HL-60/S4 (cell line): ENCODE measurements around the gene OR7D2.

ENCODE experiments used
- in situ Hi-C: fragments of 300-500 bp; cut with MboI; formaldehyde crosslinking; loops from 2 replicates; pipeline ENCODE4 v1.14.3; 2022; ENCODE audit warnings: low sequenced_read_pairs

Gene OR7D2

DNA sequence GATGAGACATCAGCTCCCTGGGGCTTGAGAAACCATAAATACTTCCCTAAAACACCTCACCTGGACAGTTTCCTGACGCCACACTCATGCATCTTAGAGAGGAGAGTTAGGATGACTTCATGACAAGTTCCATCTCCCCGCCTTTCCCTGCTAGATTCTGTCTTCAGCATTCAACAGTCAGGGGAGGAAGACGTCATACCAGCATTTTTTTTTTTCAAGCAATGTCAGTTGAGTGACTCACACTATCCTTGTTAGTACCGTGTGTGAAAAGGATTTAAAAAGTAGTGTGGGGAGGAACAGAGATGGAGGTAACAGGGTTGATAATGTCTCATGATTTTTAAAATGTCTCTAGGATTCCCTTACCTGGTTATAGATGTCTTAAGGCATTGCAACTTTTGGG, at the start of gene OR7D2:
TSS of gene OR7D2 (plus strand) at position 79 of the 400 bp plus-strand sequence. CDS start 6,803 bp downstream, outside the sequence.
- in situ Hi-C loops: no loop called here

DNA sequence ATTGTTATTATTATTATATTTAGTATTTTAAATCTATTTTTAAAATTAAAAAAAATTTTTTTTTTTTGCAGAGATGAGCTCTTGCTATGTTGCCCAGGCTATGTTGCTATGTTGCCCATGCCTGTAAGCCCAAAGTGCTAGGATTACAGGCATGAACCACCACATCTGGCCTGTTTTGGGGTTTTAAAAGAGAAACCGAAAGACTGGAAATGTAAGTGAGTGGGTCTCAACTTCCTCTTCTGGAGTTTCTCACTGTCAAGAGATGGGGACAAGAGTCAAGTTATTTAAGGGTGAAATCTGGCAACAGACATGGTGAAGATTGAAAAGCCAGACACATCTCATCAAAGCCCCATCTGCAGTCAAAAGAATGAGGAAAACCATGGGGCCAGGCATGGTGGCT, 47.8 kb upstream of the OR7D2 start:
- in situ Hi-C loops: loop anchor here (10.0 kb wide), 1 partner anchor 664 kb away; no protein-coding TSS in a partner anchor

DNA sequence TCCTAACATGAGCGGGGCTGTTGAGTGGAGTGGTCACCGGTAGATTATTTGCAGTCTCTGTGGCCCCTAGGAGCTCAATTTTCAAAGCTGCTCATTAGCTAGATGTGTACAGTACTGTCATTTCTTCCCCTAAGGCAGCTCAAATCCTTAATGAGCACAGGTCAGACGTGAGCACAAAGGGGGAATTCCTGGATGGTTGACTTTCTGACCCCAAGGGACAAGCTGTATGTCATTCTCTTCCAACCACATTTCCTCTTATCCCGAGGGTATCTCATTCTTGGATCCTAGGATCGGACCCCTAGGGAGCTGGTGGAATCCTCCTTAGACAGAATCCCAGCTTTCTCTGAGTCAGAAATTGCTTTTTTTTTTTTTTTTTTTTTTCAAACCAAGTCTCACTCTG, 46.4 kb upstream of the OR7D2 start:
- in situ Hi-C loops: loop anchor here (10.0 kb wide), 1 partner anchor 662 kb away; no protein-coding TSS in a partner anchor

DNA sequence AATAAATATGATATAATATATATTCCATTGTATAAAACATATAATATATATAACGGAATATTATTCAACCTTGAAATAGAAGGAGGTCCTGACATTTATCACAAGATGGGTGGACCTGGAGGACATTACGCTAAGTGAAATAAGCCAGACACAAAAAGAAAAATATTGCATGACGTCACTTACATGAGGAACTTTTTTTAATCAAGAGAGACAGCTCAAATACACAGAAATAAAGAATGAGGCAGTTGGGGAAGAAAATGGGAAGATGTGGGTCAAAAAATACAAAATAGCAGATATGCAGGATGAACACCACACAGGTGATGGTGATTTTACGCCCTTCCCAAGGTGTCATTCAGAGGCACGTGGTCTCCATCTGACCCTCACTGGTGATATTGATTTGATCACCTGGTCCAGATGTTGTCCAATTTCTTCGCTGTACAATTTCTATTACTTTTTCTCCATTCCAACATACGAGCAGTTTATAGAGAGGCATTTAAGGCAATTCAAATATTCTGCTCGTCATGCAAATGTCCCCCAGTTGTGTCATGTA, 39.1 kb upstream of the OR7D2 start:
- in situ Hi-C loops: loop anchor here (10.0 kb wide), 1 partner anchor 655 kb away; no protein-coding TSS in a partner anchor

GRCh38 chr19:9140159-9140874, 38.5 kb upstream of the OR7D2 start, which contains the start of gene ZNF317:
TSS of gene ZNF317 (plus strand) at chr19:9140397. CDS start at chr19:9156017, 15,620 bp downstream.
- in situ Hi-C loops: no loop called here

GRCh38 chr19:9144920-9145319, 33.9 kb upstream of the OR7D2 start:
- in situ Hi-C loops: no loop called here

GRCh38 chr19:9146882-9147281, 31.9 kb upstream of the OR7D2 start:
- in situ Hi-C loops: no loop called here

DNA sequence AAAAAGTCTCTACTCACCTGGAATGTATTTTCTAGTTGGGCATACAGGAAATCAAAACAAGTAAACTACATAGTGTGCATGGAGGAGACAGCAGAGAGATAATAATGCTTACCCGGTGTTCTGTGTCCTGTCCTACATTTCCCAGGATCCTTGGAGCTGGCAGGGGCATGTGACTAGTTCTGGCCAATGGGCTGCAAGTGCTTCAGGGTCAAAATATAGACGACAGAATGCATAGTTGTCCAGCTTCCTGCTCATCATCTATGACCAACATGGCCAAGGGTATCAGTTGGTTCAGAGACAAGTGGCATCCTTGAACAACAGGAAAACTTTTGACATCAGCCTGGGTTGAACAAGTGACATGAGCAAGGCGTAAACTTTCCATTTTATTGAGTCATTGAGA, 30.1 kb upstream of the OR7D2 start:
- in situ Hi-C loops: no loop called here

DNA sequence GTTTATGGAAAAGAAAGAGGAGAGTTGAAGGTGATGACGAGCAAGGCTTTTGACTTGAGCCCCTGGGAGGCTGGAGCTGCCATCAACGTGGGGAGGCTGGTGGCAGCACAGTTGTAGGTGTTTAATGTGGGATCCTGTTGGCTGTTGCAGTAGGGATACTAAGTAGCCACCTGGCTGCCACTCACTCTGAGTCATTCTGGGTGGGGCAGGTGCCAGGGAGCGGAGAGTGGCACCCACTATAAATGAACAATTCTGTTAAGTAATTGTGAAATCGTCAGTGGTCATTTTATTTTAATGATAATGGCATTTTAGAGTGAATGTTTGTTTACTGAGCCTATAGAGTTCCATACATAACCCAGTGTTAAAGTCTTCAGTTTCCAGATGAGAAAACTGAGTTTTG, 28.8 kb upstream of the OR7D2 start:
- in situ Hi-C loops: no loop called here

DNA sequence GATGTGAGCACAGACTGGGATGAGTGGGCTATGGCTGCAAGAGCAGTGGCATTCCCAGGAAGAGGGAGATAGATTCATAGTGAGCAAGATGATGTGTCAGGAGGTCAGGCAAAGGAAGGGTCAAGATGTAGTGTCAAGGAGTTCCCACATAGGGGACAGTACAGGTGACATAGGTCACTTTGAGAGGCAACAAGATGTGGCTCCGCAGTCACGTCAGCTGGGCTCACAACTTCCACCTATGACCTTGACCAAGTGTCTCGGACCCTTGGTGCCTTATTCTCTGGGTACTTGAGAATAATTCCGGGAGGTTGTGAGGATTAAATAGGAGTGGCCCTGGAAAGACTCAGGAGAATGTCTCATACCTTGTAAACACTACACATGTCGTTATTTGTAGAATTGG, 28.1 kb upstream of the OR7D2 start:
- in situ Hi-C loops: no loop called here

DNA sequence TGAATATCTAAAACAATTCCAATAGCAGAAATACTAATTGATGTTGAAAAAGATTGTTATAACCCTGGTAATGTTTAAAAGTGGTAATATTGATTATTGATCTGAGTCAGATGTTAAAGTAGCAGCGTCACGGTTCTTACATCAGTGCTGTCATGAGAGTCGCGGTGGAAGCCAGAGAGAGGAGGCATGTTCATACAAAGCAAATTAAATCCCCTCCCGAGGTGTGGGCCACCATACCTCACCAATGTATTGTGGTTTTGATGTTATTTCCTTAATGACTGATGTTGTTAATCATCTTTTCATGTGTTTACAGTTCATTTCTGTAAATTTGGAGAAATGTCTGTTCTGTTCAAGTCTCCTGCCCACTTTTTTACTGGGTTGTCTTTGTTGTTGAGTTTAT, 27.4 kb upstream of the OR7D2 start:
- in situ Hi-C loops: no loop called here

DNA sequence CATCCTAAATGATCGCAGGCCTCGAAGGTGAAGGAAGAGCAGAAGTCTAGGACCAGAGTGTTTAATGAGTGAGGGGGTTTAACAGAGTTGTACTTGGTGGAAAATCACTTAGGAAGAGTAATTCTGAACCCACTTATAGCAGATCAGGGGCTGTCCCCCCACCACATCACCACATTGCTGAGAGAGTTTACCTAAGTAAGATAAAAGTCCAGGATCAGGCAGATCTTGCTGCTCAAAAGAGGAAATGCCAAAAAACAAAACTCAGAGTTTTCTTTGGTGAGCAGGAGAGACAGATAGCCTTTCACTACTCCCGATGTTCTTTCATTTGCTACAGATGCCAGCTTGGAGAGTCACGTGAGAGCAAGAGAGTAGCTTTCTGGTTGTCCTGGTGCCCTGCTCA, 23.2 kb upstream of the OR7D2 start:
- in situ Hi-C loops: no loop called here

- in situ Hi-C loops: no loop called here
These were observed 22.5 kb upstream of the OR7D2 start for GRCh38 chr19:9156304-9156703.

DNA sequence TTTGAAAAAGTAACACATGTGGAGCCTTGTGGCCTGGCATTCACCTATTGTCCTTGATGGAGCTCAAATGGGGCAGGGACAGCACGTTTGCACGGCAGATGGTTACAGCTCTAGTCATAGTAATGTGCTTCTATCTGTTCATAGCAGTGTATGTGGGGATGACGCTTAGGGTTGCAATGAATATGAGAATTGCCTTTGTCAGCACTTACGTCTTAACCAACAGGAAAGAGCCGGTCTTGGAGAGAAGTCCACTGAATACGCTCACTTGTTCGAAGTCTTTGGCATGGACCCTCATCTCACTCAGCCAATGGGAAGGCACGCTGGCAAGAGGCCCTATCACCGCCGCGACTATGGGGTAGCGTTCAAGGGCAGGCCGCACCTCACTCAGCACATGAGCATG, 18.9 kb upstream of the OR7D2 start:
- in situ Hi-C loops: no loop called here

- in situ Hi-C loops: no loop called here
These were observed 17.4 kb upstream of the OR7D2 start for GRCh38 chr19:9161427-9161826.

GRCh38 chr19:9165261-9165660, 13.5 kb upstream of the OR7D2 start:
- in situ Hi-C loops: no loop called here

DNA sequence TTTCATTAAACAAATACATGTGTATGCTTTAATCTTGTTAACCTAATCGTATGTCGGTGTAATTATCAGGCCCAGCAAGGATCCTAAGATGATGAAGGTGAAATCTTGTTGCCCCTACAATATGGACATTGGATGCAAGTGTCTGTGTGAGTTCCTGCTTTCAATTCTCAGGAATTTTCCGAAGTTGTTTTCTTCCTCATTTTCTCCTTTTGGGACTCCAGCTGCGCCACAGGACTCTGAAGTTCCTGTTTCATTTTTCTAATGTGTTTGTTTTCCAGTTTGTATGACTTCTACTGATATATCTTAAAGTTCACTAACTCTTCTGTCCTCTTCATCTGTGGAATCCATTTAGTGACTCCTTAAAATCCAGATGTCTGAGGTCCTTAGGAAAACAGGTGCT, 11.9 kb upstream of the OR7D2 start:
- in situ Hi-C loops: no loop called here

GRCh38 chr19:9171393-9171991, 7.3 kb upstream of the OR7D2 start:
- in situ Hi-C loops: no loop called here

- in situ Hi-C loops: no loop called here
These were observed 3.5 kb upstream of the OR7D2 start for GRCh38 chr19:9175326-9175725.

DNA sequence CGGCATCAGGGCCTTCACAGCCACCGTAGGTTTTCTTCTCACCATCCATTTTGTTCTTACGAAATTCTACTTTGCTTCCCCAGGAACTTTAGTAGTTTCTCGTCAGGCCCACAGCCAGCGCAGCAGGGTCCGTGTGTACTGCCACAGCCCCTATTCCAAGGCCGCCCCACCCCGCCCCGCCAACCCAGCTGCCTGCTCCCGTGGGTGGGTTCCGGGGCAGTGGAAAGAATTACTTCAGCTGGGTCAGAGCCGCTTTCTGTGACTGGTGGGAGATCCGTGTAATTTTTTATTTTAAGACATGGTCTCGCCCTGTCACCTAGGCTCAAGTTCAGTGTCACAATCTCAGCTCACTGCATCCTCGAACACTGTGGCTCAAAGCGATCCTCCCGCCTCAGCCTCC, 4.2 kb downstream of the OR7D2 start:
- in situ Hi-C loops: no loop called here

DNA sequence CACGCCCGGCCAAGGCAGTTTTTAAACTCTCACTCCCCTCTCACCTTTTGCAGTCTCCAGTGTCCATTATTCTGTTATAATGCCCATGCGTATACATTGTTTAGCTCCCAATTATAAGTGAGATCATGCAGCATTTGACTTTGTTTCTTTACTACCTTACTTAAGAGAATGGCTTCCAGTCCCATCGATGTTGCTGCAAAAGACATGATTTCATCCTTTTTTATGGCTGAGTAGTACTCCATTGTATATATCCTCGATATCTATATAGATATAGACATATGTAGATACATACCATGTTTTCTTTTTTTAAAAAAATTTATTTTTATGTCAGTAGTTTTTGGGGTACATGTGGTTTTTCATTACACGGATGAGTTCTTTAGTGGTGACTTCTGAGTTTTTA, 8.4 kb downstream of the OR7D2 start:
- in situ Hi-C loops: no loop called here

DNA sequence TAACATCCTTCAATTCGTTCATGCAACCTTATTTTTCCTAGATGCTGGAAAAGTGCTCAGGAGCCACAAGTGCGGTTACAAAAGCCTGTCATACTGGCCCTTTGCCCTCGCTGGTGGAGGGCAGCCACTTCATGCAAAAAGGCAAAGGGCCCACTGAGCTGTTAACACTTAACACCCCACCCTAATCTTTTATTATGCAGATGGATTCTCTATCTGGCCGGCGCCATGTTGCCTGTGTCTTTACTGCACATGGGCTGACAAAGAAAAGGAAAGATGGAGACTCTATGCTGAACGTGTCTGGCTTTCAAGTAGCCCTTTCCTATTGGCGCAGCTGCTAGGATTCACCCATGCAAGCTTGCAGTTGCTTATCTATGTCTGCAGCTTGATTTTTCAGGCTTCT, 10.8 kb downstream of the OR7D2 start:
- in situ Hi-C loops: no loop called here
